Measurements from ENCODE around the gene PGBD2.

- TF ChIP-seq, protein P1, sequence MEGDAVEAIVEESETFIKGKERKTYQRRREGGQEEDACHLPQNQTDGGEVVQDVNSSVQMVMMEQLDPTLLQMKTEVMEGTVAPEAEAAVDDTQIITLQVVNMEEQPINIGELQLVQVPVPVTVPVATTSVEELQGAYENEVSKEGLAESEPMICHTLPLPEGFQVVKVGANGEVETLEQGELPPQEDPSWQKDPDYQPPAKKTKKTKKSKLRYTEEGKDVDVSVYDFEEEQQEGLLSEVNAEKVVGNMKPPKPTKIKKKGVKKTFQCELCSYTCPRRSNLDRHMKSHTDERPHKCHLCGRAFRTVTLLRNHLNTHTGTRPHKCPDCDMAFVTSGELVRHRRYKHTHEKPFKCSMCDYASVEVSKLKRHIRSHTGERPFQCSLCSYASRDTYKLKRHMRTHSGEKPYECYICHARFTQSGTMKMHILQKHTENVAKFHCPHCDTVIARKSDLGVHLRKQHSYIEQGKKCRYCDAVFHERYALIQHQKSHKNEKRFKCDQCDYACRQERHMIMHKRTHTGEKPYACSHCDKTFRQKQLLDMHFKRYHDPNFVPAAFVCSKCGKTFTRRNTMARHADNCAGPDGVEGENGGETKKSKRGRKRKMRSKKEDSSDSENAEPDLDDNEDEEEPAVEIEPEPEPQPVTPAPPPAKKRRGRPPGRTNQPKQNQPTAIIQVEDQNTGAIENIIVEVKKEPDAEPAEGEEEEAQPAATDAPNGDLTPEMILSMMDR (IDR thresholded peaks at IDR 0.05), result peak; percentile 61
- TF ChIP-seq EZH2 (IDR thresholded peaks at IDR 0.05), result no peak
- no peak for TF ChIP-seq EZH2phosphoT487 (IDR thresholded peaks at IDR 0.05)
Measured at GRCh38 chr1:248858096-248858890, 47.7 kb upstream of the PGBD2 start.

Data from neural progenitor cell (in vitro differentiated cells).